HG02870 (cell line): Measurements from ENCODE around the gene RAG2.
"Not testable (repeated sequence)": the region's sequence is repeated elsewhere in the genome, so short reads cannot be mapped to it uniquely, and the experiment has no call there.

Experiments
- ATAC-seq: cut with Tn5 transposase; IDR thresholded peaks from one replicate; pipeline ENCODE4 v1.9.1; 2021; ENCODE audit warnings: mild to moderate bottlenecking, moderate library complexity; ENCODE audit not compliant: unreplicated experiment

Gene RAG2

GRCh38 chr11:36557390-36557789, 40.6 kb downstream of the RAG2 start:
- ATAC-seq: not testable (repeated sequence)

DNA sequence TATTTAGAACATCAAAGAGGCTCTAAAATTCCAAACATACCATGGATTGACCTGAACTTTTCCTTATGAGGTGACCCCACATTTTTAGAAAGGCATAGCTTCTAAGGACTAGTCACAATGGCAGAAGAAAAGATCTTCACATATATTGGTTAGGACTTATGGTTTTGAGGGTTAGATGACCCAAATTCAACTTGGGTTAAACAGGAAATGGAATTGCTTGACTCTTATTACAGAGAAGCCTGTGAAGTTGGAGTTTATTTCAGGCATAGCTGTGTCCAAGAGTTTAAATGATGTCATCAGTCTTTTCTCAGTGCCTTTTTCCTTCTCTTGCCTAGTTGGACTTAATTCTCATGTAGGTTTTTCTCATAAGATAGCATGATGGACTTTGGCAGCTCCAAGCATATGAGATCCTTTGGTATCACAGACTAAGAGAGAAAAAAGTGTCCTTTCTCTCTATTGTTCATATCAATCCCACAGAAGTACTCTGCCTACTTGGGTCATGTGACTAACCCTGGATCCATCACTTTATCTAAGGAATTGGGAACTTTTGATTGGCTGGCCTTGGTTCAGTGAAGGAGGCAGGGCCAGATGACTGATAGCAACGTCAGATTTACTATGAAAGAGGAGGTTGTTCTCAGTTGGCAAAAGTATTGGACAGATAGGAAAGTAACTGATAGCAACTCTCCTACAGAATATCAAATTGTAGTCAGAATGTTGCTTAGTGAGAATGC, 47.5 kb downstream of the RAG2 start:
- no peak for ATAC-seq
